Measurements from ENCODE around the gene NSD2.
A peak's percentile ranks its signal among the peaks of the same experiment; 100 is the strongest.

Gene NSD2

DNA sequence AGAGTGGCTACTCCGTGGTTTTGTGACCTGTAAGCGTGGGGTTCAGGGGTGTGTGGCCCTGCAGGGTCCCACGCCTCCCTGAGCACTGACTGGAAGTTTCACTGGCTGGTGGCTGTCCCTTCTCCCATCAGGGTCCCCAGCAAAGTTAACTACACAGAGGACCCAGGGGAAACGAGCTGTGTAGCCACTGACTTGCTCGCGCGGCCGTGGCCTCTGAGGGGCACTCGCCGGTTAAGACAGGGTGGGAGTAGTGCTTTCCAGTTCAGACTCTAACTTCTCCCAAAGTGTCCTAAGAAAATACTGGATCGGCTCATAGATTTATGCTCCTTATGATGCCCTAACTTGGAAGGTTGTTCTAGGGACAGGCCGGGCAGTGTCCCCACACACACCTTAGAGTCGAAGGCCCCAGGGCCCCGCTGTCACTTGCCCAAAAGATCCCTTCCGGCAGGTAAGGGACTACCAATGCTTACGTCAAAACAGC, 109.4 kb downstream of the NSD2 start:
- Histone ChIP-seq H3K36me3 (ENCODE audit: insufficient read depth, low read length) (peaks cover 94% of the 10 kb centered on the region), H3K4me3 (no peak overlapping the region), H3K9me3 (ENCODE audit: low read depth, low read length) (no peaks in the 10 kb centered on the region)

DNA sequence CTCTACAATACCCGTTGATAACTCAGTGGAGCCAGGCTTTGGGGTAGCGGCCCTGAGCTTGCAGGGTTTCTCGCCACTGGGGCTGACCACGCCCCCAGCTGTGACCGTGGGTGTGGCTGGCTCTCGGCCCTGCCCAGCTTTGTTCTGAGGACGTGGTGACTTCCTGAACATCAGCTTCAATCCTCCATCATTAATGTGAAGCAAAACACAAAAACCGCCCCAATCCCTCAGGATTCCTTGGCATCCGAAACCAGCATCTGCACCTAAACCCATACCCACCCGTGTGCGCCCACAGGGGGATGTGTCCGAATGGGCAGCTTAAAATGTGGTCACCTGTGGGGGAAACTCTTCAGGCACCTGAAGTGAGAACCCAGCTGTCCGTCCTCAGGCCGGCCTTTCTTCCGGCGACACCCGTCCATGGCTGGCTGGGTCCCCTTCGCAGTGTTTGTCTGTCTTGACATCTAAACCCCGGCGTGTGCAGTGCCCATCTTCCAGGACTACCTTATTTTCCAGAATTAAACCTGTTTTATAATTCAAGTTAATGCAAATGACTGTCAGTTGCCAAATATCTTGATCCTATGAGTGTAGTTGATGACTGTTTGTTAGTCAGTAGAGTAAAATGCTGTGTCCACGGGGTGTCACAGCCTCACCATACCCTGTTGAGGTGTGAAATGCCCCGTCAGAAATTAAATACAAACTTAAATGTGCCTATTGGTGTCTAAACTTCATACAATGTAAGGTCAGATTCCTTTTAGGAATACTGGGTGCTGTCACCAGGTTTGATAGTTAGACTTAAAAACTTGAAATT, 110.3 kb downstream of the NSD2 start:
- TF ChIP-seq EZH2 (IDR thresholded peaks at IDR 0.05) (no peak), POLR2AphosphoS5 (IDR thresholded peaks at IDR 0.05; ENCODE audit: borderline replicate concordance, low read depth, low read length) (no peak), FOXP2 (optimal IDR thresholded peaks at IDR 0.05; ENCODE audit: control extremely low read depth, extremely low read length, insufficient read depth) (no peak)
- Histone ChIP-seq H3K27ac (peak overlapping the region; percentile 57; the same call in 1 of the 2 replicates), H3K9ac (ENCODE audit: insufficient read length) (no peak overlapping the region)

More for the DNA sequence above, 109.4 kb downstream of the NSD2 start:
- DNase-seq (ENCODE audit: low read depth, low spot score), result no peak
- no peak for TF ChIP-seq POLR2AphosphoS5 (IDR thresholded peaks at IDR 0.05; ENCODE audit: borderline replicate concordance, low read depth, low read length)
- TF ChIP-seq FOXP2 (optimal IDR thresholded peaks at IDR 0.05; ENCODE audit: control extremely low read depth, extremely low read length, insufficient read depth), result no peak
- no peak overlapping the region for H3K9ac ChIP-seq (ENCODE audit: insufficient read length)
- peak overlapping the region; percentile 57; the same call in 1 of the 2 replicates for H3K27ac ChIP-seq

DNA sequence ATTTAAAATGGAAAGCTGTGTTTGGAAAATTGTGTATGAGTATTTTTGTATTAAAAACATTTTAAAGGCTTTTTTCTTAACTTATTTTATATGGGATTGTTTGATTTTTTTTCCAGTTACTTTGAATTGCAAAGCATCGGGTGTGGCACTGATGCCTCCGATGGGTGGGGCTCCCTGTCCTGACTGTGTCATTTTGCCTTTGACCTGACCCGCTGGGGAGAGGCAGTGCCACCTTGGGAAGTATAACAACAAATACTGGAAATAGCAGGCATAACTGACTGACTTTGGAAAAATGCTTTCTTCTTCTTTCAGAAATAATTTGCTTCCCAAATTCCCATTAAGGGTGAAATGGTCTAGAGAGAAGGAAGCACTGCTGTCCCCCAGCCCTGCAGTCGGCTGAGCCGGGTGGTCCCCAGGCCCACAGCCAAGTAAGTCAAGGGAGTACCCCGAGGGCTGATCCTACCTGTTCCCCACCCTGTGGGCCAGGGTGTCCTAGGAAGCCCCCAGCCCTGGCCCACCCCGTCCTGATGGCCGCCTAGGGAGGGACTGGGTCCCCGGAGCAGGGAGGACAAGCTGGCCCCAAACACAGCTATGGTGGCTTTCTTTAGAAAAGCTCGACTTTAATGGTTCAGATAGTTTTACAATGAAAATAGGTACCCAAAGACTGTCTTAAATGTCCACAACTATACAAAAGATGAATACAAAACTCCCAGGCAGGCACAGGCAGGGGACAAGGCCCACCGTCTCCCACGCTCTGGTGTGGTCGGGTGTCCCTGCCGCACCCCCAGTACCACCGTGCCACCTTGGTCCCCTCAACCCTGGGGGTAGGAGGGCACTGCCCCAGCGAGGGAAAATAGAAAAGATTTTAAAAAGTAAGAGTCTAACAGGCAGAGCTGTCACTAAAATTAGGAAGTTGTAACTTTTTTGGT, 111.2 kb downstream of the NSD2 start:
- no peak for TF ChIP-seq FOXP2 (optimal IDR thresholded peaks at IDR 0.05; ENCODE audit: control extremely low read depth, extremely low read length, insufficient read depth)
- TF ChIP-seq POLR2AphosphoS5 (IDR thresholded peaks at IDR 0.05; ENCODE audit: borderline replicate concordance, low read depth, low read length), result no peak
- no peak for TF ChIP-seq EZH2 (IDR thresholded peaks at IDR 0.05)
- Histone ChIP-seq H3K27ac (peak overlapping the region; percentile 44; the same call in 1 of the 2 replicates), H3K9me3 (ENCODE audit: low read depth, low read length) (no peaks in the 10 kb centered on the region), H3K4me3 (no peak overlapping the region), H3K9ac (ENCODE audit: insufficient read length) (no peak overlapping the region), H3K36me3 (ENCODE audit: insufficient read depth, low read length) (peaks cover 81% of the 10 kb centered on the region)
- DNase-seq (ENCODE audit: low read depth, low spot score), result no peak

More for the DNA sequence above, 110.3 kb downstream of the NSD2 start:
- Histone ChIP-seq H3K4me3 (no peak overlapping the region), H3K9me3 (ENCODE audit: low read depth, low read length) (no peaks in the 10 kb centered on the region), H3K36me3 (ENCODE audit: insufficient read depth, low read length) (peaks cover 90% of the 10 kb centered on the region)
- DNase-seq (ENCODE audit: low read depth, low spot score), result no peak

DNA sequence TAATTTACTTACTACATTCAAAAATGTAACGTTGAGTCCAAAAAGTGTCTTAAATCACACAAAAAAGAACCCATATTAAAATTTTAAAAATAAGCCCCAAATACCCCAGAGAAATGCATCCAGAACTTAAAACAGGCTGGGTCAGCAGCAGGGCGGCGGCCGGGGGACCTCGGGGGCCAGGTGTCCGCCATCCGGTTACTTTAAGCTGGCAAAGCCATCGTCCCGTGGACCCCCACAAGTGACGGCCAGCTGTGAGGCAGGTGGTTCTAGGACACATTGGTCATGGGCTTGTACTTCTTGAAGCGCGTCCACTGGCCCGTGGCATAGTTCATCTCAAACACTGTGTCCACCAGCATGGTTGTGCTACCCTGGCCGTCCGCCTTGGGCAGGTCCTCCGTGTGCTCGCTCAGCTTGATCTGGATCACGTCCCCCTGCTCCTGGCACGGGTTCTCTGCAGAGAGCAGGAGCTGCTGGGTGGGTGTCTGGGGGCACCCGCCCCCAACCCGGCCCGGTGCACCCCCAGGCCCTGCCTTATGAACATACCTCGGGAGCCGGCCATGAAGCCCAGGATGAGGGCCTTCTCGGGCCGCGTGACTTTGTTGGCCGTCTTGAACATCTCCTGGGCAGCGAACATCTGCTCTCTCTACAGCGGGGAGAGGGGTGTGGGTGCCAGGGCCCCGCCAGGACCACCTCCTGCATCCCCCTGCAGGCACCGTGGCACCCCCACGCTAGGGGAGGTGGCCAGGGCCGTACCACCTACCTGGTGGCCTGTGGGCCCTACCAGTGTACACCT, 112.1 kb downstream of the NSD2 start:
- no peak overlapping the region for H3K9ac ChIP-seq (ENCODE audit: insufficient read length)
- peaks cover 74% of the 10 kb centered on the region for H3K36me3 ChIP-seq (ENCODE audit: insufficient read depth, low read length)
- no peaks in the 10 kb centered on the region for H3K9me3 ChIP-seq (ENCODE audit: low read depth, low read length)
- TF ChIP-seq FOXP2 (optimal IDR thresholded peaks at IDR 0.05; ENCODE audit: control extremely low read depth, extremely low read length, insufficient read depth) (no peak), EZH2 (IDR thresholded peaks at IDR 0.05) (no peak), POLR2AphosphoS5 (IDR thresholded peaks at IDR 0.05; ENCODE audit: borderline replicate concordance, low read depth, low read length) (0 out of 2 replicates have a peak, but pooled peaks have one; percentile 24)
- H3K27ac ChIP-seq, result peak overlapping the region; percentile 44; the same call in 1 of the 2 replicates
- DNase-seq (ENCODE audit: low read depth, low spot score), result no peak
- no peak overlapping the region for H3K4me3 ChIP-seq

DNA sequence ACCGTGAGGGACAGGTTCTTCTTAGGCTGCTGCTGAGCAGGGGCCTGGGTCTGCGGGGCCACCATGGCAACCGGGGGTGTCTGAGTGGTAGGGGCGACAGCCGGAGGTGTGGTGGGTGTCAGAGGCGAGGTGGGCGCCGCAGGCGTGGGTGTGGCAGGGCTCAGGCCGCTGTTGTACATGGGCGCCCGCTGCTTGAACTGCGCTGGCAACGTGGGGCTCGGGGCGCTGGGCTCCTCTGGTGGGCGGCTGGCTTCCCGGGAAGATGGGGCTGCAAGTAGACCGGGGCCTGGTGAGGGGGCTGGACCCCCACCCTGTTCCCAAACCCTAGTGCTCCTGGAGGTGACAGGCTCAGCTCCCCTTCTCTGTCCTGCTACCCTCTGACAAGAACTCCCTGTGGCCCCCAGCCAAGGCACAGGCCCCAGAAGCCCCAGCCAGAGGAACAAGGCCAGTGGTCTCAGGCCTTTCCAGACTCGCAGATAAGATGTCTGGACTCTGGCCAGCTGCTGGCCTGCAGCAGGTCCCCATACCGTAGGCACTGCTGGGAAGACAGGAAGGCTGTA, 112.7 kb downstream of the NSD2 start:
- DNase-seq (ENCODE audit: low read depth, low spot score), result no peak
- H3K36me3 ChIP-seq (ENCODE audit: insufficient read depth, low read length), result peaks cover 67% of the 10 kb centered on the region
- no peak overlapping the region for H3K9ac ChIP-seq (ENCODE audit: insufficient read length)

DNA sequence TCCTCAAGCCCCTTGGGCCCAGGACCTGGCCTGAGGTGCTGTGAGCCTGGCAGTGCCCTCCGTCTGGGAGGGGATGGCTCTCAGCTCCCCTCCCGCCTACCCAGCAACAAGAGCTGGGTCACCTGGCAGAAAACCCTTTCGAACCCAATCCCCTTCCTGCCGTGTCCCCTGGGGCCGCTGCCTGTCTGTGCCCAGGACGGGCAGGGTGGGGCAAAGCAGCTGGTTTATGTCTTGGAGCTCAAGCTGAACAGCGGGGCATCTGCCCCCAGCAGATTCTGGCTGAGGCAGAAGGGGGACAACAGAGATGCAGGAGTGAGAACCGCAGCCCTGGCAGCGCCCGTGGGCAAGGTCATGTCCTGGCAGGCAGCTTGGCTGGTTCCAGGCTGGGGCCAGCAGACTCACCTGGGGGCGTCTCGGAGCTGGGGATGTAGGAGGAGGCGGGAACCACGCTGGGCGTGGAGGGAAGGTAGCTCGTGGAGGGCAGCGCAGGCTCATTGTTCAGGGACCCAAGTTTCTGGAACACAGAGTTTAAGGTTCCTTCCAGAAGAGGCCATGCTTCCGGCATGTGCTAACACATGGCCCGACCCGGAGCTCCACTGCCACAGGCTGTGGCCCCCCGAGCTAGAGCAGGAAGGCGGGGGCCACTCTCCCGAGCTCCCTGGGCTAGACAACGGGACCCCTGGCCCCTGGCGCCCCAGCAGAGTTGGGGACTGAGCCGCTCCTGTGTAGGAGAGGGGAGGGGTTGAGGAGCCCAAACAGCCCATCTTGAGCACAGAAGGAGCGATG, 113.4 kb downstream of the NSD2 start:
- Histone ChIP-seq H3K27ac (peak overlapping the region; percentile 42), H3K9me3 (ENCODE audit: low read depth, low read length) (no peaks in the 10 kb centered on the region), H3K9ac (ENCODE audit: insufficient read length) (no peak overlapping the region), H3K36me3 (ENCODE audit: insufficient read depth, low read length) (peaks cover 64% of the 10 kb centered on the region), H3K4me3 (no peak overlapping the region)
- no peak for DNase-seq (ENCODE audit: low read depth, low spot score)
- TF ChIP-seq FOXP2 (optimal IDR thresholded peaks at IDR 0.05; ENCODE audit: control extremely low read depth, extremely low read length, insufficient read depth) (no peak), POLR2AphosphoS5 (IDR thresholded peaks at IDR 0.05; ENCODE audit: borderline replicate concordance, low read depth, low read length) (no peak), EZH2 (IDR thresholded peaks at IDR 0.05) (no peak)

More for the DNA sequence above, 112.7 kb downstream of the NSD2 start:
- H3K4me3 ChIP-seq, result no peak overlapping the region
- no peak for TF ChIP-seq FOXP2 (optimal IDR thresholded peaks at IDR 0.05; ENCODE audit: control extremely low read depth, extremely low read length, insufficient read depth)
- no peak for TF ChIP-seq POLR2AphosphoS5 (IDR thresholded peaks at IDR 0.05; ENCODE audit: borderline replicate concordance, low read depth, low read length)
- no peak for TF ChIP-seq EZH2 (IDR thresholded peaks at IDR 0.05)
- no peak overlapping the region for H3K27ac ChIP-seq
- no peaks in the 10 kb centered on the region for H3K9me3 ChIP-seq (ENCODE audit: low read depth, low read length)

DNA sequence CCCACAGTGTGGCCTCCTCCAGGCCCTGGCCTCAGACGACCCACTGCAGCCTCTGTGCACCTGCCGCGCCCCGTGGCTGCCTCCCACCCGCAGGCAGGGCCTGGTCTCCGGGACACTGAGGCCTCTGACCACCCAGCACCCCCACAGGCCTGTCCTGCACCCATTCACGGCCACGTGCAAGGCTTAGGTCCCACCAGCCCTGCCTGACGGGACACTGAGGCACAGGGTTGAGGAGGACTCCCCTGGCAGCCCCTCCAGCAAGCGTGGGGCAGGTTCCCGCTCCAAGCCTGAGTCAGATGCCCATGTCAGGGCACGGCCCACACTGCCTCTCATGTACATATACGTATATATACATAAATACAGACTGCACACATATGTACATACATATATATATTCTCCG, 114.1 kb downstream of the NSD2 start:
- Histone ChIP-seq H3K27ac (no peak overlapping the region; the same call in 1 of the 2 replicates), H3K4me3 (no peak overlapping the region), H3K9me3 (ENCODE audit: low read depth, low read length) (no peaks in the 10 kb centered on the region), H3K9ac (ENCODE audit: insufficient read length) (no peak overlapping the region), H3K36me3 (ENCODE audit: insufficient read depth, low read length) (peaks cover 61% of the 10 kb centered on the region)
- TF ChIP-seq POLR2AphosphoS5 (IDR thresholded peaks at IDR 0.05; ENCODE audit: borderline replicate concordance, low read depth, low read length) (no peak), EZH2 (IDR thresholded peaks at IDR 0.05) (no peak), FOXP2 (optimal IDR thresholded peaks at IDR 0.05; ENCODE audit: control extremely low read depth, extremely low read length, insufficient read depth) (no peak)
- DNase-seq (ENCODE audit: low read depth, low spot score), result no peak
